Transverse colon (tissue), 3 donors: Measurements from ENCODE around the gene MRC1.

Experiments used
- POLR2A ChIP-seq: fragments of 450-650 bp; IDR thresholded peaks from one replicate; pipeline ENCODE4 v1.6.1; 2016; ENCODE audit warnings: antibody characterized with exemption, mild to moderate bottlenecking, moderate library complexity
- TF ChIP-seq, protein P1 (sequence below), 5 experiments: fragments of 200-600 bp in 3 of 5; fragments of 450-650 bp in 2 of 5; sonication (generic) in 3 of 5; IDR thresholded peaks; 1 replicate in 2 of 5; 2 replicates in 3 of 5; pipeline ENCODE4 v1.5.1; 2016 to 2017; ENCODE audit warnings: antibody characterized with exemption in 5 of 5, inconsistent platforms in 3 of 5, mild to moderate bottlenecking in 2 of 5, moderate library complexity in 1 of 5

DNA sequence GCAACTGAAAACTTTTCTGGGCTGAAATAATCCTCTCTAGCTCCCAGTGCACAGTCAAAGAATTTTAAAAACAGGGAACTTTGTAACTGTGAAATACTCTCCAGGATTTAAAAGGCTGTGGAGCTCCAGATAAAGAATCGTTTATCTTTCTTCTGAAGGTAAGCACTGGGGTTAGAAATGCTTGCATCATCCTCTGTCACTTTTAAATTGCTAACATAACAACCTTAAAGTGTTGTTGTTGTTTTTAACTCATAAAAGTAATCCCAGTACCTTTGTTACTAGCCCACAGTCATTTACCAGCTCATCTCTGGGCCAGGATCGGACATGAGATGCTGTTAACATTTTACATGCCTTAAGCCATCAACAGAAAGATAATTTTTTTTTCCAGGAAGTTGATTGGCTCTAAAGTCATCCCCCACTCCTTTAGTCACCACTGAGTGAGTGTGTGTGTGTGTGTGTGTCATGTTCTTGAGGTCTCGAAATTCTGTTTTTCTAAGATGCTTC is 142.8 kb downstream of the MRC1 start, which contains the start of gene SLC39A12:
- TF ChIP-seq, protein P1, sequence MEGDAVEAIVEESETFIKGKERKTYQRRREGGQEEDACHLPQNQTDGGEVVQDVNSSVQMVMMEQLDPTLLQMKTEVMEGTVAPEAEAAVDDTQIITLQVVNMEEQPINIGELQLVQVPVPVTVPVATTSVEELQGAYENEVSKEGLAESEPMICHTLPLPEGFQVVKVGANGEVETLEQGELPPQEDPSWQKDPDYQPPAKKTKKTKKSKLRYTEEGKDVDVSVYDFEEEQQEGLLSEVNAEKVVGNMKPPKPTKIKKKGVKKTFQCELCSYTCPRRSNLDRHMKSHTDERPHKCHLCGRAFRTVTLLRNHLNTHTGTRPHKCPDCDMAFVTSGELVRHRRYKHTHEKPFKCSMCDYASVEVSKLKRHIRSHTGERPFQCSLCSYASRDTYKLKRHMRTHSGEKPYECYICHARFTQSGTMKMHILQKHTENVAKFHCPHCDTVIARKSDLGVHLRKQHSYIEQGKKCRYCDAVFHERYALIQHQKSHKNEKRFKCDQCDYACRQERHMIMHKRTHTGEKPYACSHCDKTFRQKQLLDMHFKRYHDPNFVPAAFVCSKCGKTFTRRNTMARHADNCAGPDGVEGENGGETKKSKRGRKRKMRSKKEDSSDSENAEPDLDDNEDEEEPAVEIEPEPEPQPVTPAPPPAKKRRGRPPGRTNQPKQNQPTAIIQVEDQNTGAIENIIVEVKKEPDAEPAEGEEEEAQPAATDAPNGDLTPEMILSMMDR (IDR thresholded peaks at IDR 0.05) = no peak
- TF ChIP-seq POLR2A = no peak
